GM10248 (cell line): ENCODE results near the gene KAZN.

ENCODE experiments used
- CTCF ChIA-PET: fragments of 300-600 bp; sonication (Branson Sonifier 250); formaldehyde crosslinking; extraction: SDS; loops from one replicate; lab custom pipeline; 2021; ENCODE audit warnings: antibody characterized with exemption; lab: Yijun Ruan, JAX
- POLR2A ChIA-PET: fragments of 350-650 bp; sonication (Branson Sonifier 250); formaldehyde crosslinking; extraction: SDS; loops from one replicate; lab custom pipeline; 2020; ENCODE audit warnings: antibody characterized with exemption; lab: Yijun Ruan, JAX
- DNase-seq: peaks from one replicate; pipeline ENCODE4 v3.0.0; 2012; ENCODE audit errors: extremely low spot score
- CTCF ChIP-seq: IDR thresholded peaks from 2 replicates; pipeline ENCODE4 v1.5.1; 2012; ENCODE audit warnings: mild to moderate bottlenecking, low read depth; ENCODE audit errors: extremely low read depth, missing control alignments, control extremely low read depth

KAZN gene

GRCh38 chr1:15007842-15008241 lies 409.4 kb downstream of the KAZN start:
- no peak for DNase-seq
- POLR2A ChIA-PET = no interaction called here
- TF ChIP-seq CTCF = no peak
- CTCF ChIA-PET = interaction anchor here (1.4 kb wide), 1 partner anchor 20 kb away, joined by 6 read pairs; no protein-coding TSS in a partner anchor

GRCh38 chr1:15008783-15009729 lies 410.6 kb downstream of the KAZN start:
- POLR2A ChIA-PET = no interaction called here
- no peak for DNase-seq
- TF ChIP-seq CTCF = no peak
- CTCF ChIA-PET = interaction anchor here (1.4 kb wide), 1 partner anchor 18 kb away, joined by 6 read pairs; no protein-coding TSS in a partner anchor

- no peak for DNase-seq
- CTCF ChIA-PET = no interaction called here
- POLR2A ChIA-PET = no interaction called here
- no peak for TF ChIP-seq CTCF
Observed at GRCh38 chr1:15011160-15011559, 412.7 kb downstream of the KAZN start.

- CTCF ChIA-PET = interaction anchor here (3.8 kb wide), 1 partner anchor 16 kb away, joined by 11 read pairs; no protein-coding TSS in a partner anchor
Observed at GRCh38 chr1:15011661-15012060, 413.2 kb downstream of the KAZN start.

GRCh38 chr1:15012822-15013221 lies 414.3 kb downstream of the KAZN start:
- CTCF ChIA-PET = interaction anchor here (3.8 kb wide), 1 partner anchor 15 kb away, joined by 11 read pairs; no protein-coding TSS in a partner anchor
- POLR2A ChIA-PET = no interaction called here
- no peak for DNase-seq
- no peak for TF ChIP-seq CTCF

More at GRCh38 chr1:15011661-15012060, 413.2 kb downstream of the KAZN start:
- POLR2A ChIA-PET = no interaction called here
- TF ChIP-seq CTCF = no peak
- no peak for DNase-seq

GRCh38 chr1:15013767-15014166 lies 415.3 kb downstream of the KAZN start:
- DNase-seq = no peak
- ChIA-PET CTCF (interaction anchor here (3.8 kb wide), 1 partner anchor 14 kb away, joined by 11 read pairs; no protein-coding TSS in a partner anchor), POLR2A (no interaction called here)
- TF ChIP-seq CTCF = no peak
